ENCODE data around the gene CLK2. TPM values are rescaled to one million over a fixed set of nuclear protein-coding genes. Genes with fewer than 3 reads are reported as not detected.

CLK2 gene
- total and polyA plus RNA-seq, 9 of the 15 experiments (the other 6 are each of a cell fraction or from before 2014, with no cell fraction given), result 13.5 to 81.4 (median 39.6) TPM

DNA sequence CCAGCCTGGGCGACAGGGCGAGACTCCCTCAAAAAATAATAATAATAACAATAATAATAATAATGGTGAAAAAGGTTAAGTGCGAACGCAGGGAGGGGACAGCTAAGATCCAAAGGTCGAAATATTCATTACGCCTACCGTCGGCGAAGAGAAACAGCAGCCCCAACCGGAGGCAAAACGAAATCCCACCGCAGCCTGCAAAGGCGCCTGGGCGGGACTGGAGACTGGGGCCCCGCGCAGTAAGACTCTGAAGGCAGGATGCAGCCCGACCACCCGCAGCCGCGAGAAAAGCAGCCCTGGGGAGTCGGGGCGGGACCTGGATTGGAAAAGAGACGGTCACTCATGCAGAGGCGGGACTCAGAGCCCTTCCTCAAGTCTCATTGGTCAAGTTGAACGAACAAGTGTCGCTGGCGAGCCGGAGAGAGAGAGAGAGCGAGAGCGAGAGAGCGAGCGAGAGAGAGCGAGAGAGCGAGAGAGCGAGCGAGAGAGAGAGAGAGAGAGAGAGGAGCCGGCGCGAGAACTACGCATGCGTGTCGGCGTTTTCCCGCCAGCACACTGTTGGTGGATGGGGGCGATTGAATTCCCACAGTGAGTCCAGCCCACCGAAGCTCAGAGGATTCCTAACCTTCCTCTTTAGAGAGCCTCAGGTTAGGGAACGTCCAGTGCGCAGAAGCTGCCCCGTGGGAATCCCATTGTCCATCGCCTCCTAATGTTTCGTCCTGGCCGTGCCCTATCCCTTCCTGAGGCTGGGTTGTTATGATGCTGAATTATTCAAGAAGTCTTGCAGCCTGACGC lies 28.7 kb downstream of the CLK2 start (continued):
- TF ChIP-seq, protein P1, sequence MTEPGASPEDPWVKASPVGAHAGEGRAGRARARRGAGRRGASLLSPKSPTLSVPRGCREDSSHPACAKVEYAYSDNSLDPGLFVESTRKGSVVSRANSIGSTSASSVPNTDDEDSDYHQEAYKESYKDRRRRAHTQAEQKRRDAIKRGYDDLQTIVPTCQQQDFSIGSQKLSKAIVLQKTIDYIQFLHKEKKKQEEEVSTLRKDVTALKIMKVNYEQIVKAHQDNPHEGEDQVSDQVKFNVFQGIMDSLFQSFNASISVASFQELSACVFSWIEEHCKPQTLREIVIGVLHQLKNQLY (CRISPR knock-in tag; conservative IDR thresholded peaks at IDR 0.05), result peak; percentile 8 to 90; a peak in 1 of 4 replicates
- TF ChIP-seq CAMTA2 (CRISPR knock-in tag; conservative IDR thresholded peaks at IDR 0.05), result no peak; the same call in 1 of the 2 replicates
- TF ChIP-seq FOS (IDR thresholded peaks at IDR 0.05; ENCODE audit: extremely low read depth, insufficient read length), result peak; percentile 43
- TF ChIP-seq, protein P2, sequence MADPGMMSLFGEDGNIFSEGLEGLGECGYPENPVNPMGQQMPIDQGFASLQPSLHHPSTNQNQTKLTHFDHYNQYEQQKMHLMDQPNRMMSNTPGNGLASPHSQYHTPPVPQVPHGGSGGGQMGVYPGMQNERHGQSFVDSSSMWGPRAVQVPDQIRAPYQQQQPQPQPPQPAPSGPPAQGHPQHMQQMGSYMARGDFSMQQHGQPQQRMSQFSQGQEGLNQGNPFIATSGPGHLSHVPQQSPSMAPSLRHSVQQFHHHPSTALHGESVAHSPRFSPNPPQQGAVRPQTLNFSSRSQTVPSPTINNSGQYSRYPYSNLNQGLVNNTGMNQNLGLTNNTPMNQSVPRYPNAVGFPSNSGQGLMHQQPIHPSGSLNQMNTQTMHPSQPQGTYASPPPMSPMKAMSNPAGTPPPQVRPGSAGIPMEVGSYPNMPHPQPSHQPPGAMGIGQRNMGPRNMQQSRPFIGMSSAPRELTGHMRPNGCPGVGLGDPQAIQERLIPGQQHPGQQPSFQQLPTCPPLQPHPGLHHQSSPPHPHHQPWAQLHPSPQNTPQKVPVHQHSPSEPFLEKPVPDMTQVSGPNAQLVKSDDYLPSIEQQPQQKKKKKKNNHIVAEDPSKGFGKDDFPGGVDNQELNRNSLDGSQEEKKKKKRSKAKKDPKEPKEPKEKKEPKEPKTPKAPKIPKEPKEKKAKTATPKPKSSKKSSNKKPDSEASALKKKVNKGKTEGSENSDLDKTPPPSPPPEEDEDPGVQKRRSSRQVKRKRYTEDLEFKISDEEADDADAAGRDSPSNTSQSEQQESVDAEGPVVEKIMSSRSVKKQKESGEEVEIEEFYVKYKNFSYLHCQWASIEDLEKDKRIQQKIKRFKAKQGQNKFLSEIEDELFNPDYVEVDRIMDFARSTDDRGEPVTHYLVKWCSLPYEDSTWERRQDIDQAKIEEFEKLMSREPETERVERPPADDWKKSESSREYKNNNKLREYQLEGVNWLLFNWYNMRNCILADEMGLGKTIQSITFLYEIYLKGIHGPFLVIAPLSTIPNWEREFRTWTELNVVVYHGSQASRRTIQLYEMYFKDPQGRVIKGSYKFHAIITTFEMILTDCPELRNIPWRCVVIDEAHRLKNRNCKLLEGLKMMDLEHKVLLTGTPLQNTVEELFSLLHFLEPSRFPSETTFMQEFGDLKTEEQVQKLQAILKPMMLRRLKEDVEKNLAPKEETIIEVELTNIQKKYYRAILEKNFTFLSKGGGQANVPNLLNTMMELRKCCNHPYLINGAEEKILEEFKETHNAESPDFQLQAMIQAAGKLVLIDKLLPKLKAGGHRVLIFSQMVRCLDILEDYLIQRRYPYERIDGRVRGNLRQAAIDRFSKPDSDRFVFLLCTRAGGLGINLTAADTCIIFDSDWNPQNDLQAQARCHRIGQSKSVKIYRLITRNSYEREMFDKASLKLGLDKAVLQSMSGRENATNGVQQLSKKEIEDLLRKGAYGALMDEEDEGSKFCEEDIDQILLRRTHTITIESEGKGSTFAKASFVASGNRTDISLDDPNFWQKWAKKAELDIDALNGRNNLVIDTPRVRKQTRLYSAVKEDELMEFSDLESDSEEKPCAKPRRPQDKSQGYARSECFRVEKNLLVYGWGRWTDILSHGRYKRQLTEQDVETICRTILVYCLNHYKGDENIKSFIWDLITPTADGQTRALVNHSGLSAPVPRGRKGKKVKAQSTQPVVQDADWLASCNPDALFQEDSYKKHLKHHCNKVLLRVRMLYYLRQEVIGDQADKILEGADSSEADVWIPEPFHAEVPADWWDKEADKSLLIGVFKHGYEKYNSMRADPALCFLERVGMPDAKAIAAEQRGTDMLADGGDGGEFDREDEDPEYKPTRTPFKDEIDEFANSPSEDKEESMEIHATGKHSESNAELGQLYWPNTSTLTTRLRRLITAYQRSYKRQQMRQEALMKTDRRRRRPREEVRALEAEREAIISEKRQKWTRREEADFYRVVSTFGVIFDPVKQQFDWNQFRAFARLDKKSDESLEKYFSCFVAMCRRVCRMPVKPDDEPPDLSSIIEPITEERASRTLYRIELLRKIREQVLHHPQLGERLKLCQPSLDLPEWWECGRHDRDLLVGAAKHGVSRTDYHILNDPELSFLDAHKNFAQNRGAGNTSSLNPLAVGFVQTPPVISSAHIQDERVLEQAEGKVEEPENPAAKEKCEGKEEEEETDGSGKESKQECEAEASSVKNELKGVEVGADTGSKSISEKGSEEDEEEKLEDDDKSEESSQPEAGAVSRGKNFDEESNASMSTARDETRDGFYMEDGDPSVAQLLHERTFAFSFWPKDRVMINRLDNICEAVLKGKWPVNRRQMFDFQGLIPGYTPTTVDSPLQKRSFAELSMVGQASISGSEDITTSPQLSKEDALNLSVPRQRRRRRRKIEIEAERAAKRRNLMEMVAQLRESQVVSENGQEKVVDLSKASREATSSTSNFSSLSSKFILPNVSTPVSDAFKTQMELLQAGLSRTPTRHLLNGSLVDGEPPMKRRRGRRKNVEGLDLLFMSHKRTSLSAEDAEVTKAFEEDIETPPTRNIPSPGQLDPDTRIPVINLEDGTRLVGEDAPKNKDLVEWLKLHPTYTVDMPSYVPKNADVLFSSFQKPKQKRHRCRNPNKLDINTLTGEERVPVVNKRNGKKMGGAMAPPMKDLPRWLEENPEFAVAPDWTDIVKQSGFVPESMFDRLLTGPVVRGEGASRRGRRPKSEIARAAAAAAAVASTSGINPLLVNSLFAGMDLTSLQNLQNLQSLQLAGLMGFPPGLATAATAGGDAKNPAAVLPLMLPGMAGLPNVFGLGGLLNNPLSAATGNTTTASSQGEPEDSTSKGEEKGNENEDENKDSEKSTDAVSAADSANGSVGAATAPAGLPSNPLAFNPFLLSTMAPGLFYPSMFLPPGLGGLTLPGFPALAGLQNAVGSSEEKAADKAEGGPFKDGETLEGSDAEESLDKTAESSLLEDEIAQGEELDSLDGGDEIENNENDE (IDR thresholded peaks at IDR 0.05; ENCODE audit: low read depth, low read length), result no peak
- peak; percentile 94 for TF ChIP-seq RBM22 (IDR thresholded peaks at IDR 0.05; ENCODE audit: low read depth, low read length, poor library complexity, severe bottlenecking)
- peak; percentile 96 for TF ChIP-seq LEF1 (IDR thresholded peaks at IDR 0.05)
- peak; percentile 66; the same call in 1 of the 2 replicates for TF ChIP-seq JUN (IDR thresholded peaks at IDR 0.05; ENCODE audit: borderline replicate concordance, low read depth, low read length)
- TF ChIP-seq JUN (CRISPR knock-in tag; IDR thresholded peaks at IDR 0.05; ENCODE audit: borderline replicate concordance), result no peak
- TF ChIP-seq SRSF7 (optimal IDR thresholded peaks at IDR 0.05; ENCODE audit: low read depth, low read length), result no peak
- peak; percentile 100 for TF ChIP-seq ARNT (IDR thresholded peaks at IDR 0.05)
- no peak for TF ChIP-seq ZNF830 (CRISPR knock-in tag; IDR thresholded peaks at IDR 0.05)
- TF ChIP-seq, protein P3, sequence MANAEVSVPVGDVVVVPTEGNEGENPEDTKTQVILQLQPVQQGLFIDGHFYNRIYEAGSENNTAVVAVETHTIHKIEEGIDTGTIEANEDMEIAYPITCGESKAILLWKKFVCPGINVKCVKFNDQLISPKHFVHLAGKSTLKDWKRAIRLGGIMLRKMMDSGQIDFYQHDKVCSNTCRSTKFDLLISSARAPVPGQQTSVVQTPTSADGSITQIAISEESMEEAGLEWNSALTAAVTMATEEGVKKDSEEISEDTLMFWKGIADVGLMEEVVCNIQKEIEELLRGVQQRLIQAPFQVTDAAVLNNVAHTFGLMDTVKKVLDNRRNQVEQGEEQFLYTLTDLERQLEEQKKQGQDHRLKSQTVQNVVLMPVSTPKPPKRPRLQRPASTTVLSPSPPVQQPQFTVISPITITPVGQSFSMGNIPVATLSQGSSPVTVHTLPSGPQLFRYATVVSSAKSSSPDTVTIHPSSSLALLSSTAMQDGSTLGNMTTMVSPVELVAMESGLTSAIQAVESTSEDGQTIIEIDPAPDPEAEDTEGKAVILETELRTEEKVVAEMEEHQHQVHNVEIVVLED (CRISPR knock-in tag; IDR thresholded peaks at IDR 0.05), result peak; percentile 89
- peak; percentile 92 for TF ChIP-seq ZBTB7A (IDR thresholded peaks at IDR 0.05; ENCODE audit: borderline replicate concordance, control insufficient read depth, low read depth, low read length)
